ENCODE results near the gene INA.

INA gene

GRCh38 chr10:103276251-103276895 lies 565 bp upstream of the INA start:
- no peak for DNase-seq (ENCODE audit: low read depth)

GRCh38 chr10:103277713-103278536 lies 987 bp downstream of the INA start:
- no peak for DNase-seq (ENCODE audit: low read depth)

- no peak for DNase-seq (ENCODE audit: low read depth)
Measured at GRCh38 chr10:103278537-103278823, 1.5 kb downstream of the INA start.

- DNase-seq (ENCODE audit: low read depth), result no peak
Measured at GRCh38 chr10:103278862-103279298, 1.9 kb downstream of the INA start.

GRCh38 chr10:103280031-103280430 lies 3.1 kb downstream of the INA start:
- no peak for DNase-seq (ENCODE audit: low read depth)

GRCh38 chr10:103280506-103280905 lies 3.6 kb downstream of the INA start:
- DNase-seq (ENCODE audit: low read depth), result no peak

GRCh38 chr10:103281753-103282152 lies 4.8 kb downstream of the INA start:
- no peak for DNase-seq (ENCODE audit: low read depth)

- no peak for DNase-seq (ENCODE audit: low read depth)
Measured at GRCh38 chr10:103282961-103283360, 6.0 kb downstream of the INA start.

GRCh38 chr10:103284170-103284569 lies 7.2 kb downstream of the INA start:
- DNase-seq (ENCODE audit: low read depth), result no peak

GRCh38 chr10:103287992-103288391 lies 11.1 kb downstream of the INA start:
- no peak for DNase-seq (ENCODE audit: low read depth)

GRCh38 chr10:103291588-103291987 lies 14.7 kb downstream of the INA start:
- DNase-seq (ENCODE audit: low read depth), result no peak

GRCh38 chr10:103295374-103296015 lies 18.6 kb downstream of the INA start:
- peak; percentile 26 for DNase-seq (ENCODE audit: low read depth)

- DNase-seq (ENCODE audit: low read depth), result no peak
Measured at GRCh38 chr10:103307594-103307993, 30.7 kb downstream of the INA start.

- no peak for DNase-seq (ENCODE audit: low read depth)
Measured at GRCh38 chr10:103310197-103310596, 33.3 kb downstream of the INA start.

GRCh38 chr10:103316087-103316486 lies 39.1 kb downstream of the INA start:
- no peak for DNase-seq (ENCODE audit: low read depth)

- no peak for DNase-seq (ENCODE audit: low read depth)
Measured at GRCh38 chr10:103327906-103328305, 51.0 kb downstream of the INA start.

- peak; percentile 15 for DNase-seq (ENCODE audit: low read depth)
Measured at GRCh38 chr10:103333934-103334520, 57.1 kb downstream of the INA start.

- DNase-seq (ENCODE audit: low read depth), result no peak
Measured at GRCh38 chr10:103334567-103334966, 57.6 kb downstream of the INA start.

- no peak for DNase-seq (ENCODE audit: low read depth)
Measured at GRCh38 chr10:103336370-103336769, 59.4 kb downstream of the INA start.
